MG63 (cell line): ENCODE measurements around the gene TMEM244. TPM values are rescaled to one million over a fixed set of nuclear protein-coding genes. Genes with fewer than 3 reads are reported as not detected.
A peak's percentile ranks its signal among the peaks of the same experiment; 100 is the strongest.

ENCODE experiments used
- DNase-seq: peaks from one replicate; pipeline ENCODE4 v3.0.0-alpha.2; 2020
- H3K27me3 ChIP-seq: fragments of 250-450 bp; sonication (Bioruptor Pico); 2 replicates; pipeline ENCODE4 v1.5.1; 2020; ENCODE audit warnings: mild to moderate bottlenecking, moderate library complexity
- H3K36me3 ChIP-seq: fragments of 250-450 bp; sonication (Bioruptor Pico); 2 replicates; pipeline ENCODE4 v1.5.1; 2020; ENCODE audit warnings: mild to moderate bottlenecking, moderate library complexity
- H3K4me3 ChIP-seq: fragments of 250-450 bp; sonication (Bioruptor Pico); 2 replicates; pipeline ENCODE4 v1.5.1; 2020; ENCODE audit warnings: mild to moderate bottlenecking, moderate library complexity
- H3K9me3 ChIP-seq: fragments of 250-450 bp; sonication (Bioruptor Pico); 2 replicates; pipeline ENCODE4 v1.5.1; 2020; ENCODE audit warnings: mild to moderate bottlenecking, moderate library complexity
- total RNA-seq: library from RNA; depleted of rRNA; stranded (reverse); fragments of >200 nt; shearing (Covaris generic); gene quantifications from 2 replicates; pipeline ENCODE4 v1.2.3, GENCODE V29; 2014; ENCODE audit warnings: low replicate concordance

TMEM244 gene
- total RNA-seq, 1 experiment from 2014 or later = not detected

- Histone ChIP-seq H3K9me3 (no peaks in the 10 kb centered on the region), H3K4me3 (no peak overlapping the region), H3K27me3 (no peaks in the 10 kb centered on the region), H3K36me3 (no peaks in the 10 kb centered on the region)
- DNase-seq = no peak
These were observed 14.8 kb upstream of the TMEM244 start for GRCh38 chr6:129875610-129876520.

GRCh38 chr6:129874837-129875236 lies 13.7 kb upstream of the TMEM244 start:
- Histone ChIP-seq H3K9me3 (no peaks in the 10 kb centered on the region), H3K4me3 (no peak overlapping the region), H3K27me3 (no peaks in the 10 kb centered on the region), H3K36me3 (no peaks in the 10 kb centered on the region)
- DNase-seq = no peak

GRCh38 chr6:129872586-129872985 lies 11.5 kb upstream of the TMEM244 start:
- no peak for DNase-seq
- Histone ChIP-seq H3K4me3 (no peak overlapping the region), H3K36me3 (no peaks in the 10 kb centered on the region), H3K27me3 (no peaks in the 10 kb centered on the region), H3K9me3 (no peaks in the 10 kb centered on the region)

GRCh38 chr6:129871221-129871620 lies 10.1 kb upstream of the TMEM244 start:
- DNase-seq = peak; percentile 60
- Histone ChIP-seq H3K27me3 (no peaks in the 10 kb centered on the region), H3K36me3 (no peaks in the 10 kb centered on the region), H3K9me3 (no peaks in the 10 kb centered on the region), H3K4me3 (no peak overlapping the region)

- H3K9me3 ChIP-seq = no peaks in the 10 kb centered on the region; the same call in 1 of the 2 replicates
- DNase-seq = no peak
- H3K27me3 ChIP-seq = no peaks in the 10 kb centered on the region
These were observed 6.3 kb upstream of the TMEM244 start for GRCh38 chr6:129867403-129867802.

GRCh38 chr6:129866688-129867087 lies 5.6 kb upstream of the TMEM244 start:
- Histone ChIP-seq H3K27me3 (no peaks in the 10 kb centered on the region), H3K9me3 (no peaks in the 10 kb centered on the region; the same call in 1 of the 2 replicates), H3K4me3 (no peak overlapping the region), H3K36me3 (no peaks in the 10 kb centered on the region)
- DNase-seq = no peak

More at GRCh38 chr6:129867403-129867802, 6.3 kb upstream of the TMEM244 start:
- H3K4me3 ChIP-seq = no peak overlapping the region
- H3K36me3 ChIP-seq = no peaks in the 10 kb centered on the region

- Histone ChIP-seq H3K4me3 (no peak overlapping the region), H3K36me3 (no peaks in the 10 kb centered on the region), H3K9me3 (no peaks in the 10 kb centered on the region; the same call in 1 of the 2 replicates), H3K27me3 (no peaks in the 10 kb centered on the region)
- no peak for DNase-seq
These were observed 5.1 kb upstream of the TMEM244 start for GRCh38 chr6:129866256-129866655.

- no peak overlapping the region for H3K4me3 ChIP-seq
- H3K27me3 ChIP-seq = no peaks in the 10 kb centered on the region
- H3K36me3 ChIP-seq = no peaks in the 10 kb centered on the region
- DNase-seq = no peak
- no peaks in the 10 kb centered on the region; the same call in 1 of the 2 replicates for H3K9me3 ChIP-seq
These were observed 3.9 kb upstream of the TMEM244 start for GRCh38 chr6:129865013-129865412.

- Histone ChIP-seq H3K27me3 (no peaks in the 10 kb centered on the region), H3K9me3 (no peaks in the 10 kb centered on the region; the same call in 1 of the 2 replicates), H3K36me3 (no peaks in the 10 kb centered on the region), H3K4me3 (no peak overlapping the region)
- peak; percentile 69 for DNase-seq
These were observed 2.5 kb upstream of the TMEM244 start for GRCh38 chr6:129863664-129864063.

GRCh38 chr6:129859524-129859923 lies 1.6 kb downstream of the TMEM244 start:
- no peaks in the 10 kb centered on the region; the same call in 1 of the 2 replicates for H3K9me3 ChIP-seq
- H3K4me3 ChIP-seq = no peak overlapping the region
- H3K27me3 ChIP-seq = no peaks in the 10 kb centered on the region
- DNase-seq = no peak
- H3K36me3 ChIP-seq = no peaks in the 10 kb centered on the region

- no peaks in the 10 kb centered on the region for H3K36me3 ChIP-seq
- DNase-seq = no peak
- H3K27me3 ChIP-seq = no peaks in the 10 kb centered on the region
- H3K4me3 ChIP-seq = no peak overlapping the region
- no peaks in the 10 kb centered on the region; the same call in 1 of the 2 replicates for H3K9me3 ChIP-seq
These were observed 3.3 kb downstream of the TMEM244 start for GRCh38 chr6:129857838-129858237.

GRCh38 chr6:129853996-129854711 lies 7.0 kb downstream of the TMEM244 start:
- Histone ChIP-seq H3K9me3 (no peaks in the 10 kb centered on the region; the same call in 1 of the 2 replicates), H3K36me3 (no peaks in the 10 kb centered on the region), H3K27me3 (no peaks in the 10 kb centered on the region), H3K4me3 (no peak overlapping the region)
- peak; percentile 30 for DNase-seq

- H3K9me3 ChIP-seq = no peaks in the 10 kb centered on the region; the same call in 1 of the 2 replicates
- no peaks in the 10 kb centered on the region for H3K36me3 ChIP-seq
- DNase-seq = no peak
- no peak overlapping the region for H3K4me3 ChIP-seq
- no peaks in the 10 kb centered on the region for H3K27me3 ChIP-seq
These were observed 8.8 kb downstream of the TMEM244 start for GRCh38 chr6:129852257-129852858.

- DNase-seq = peak; percentile 27
- Histone ChIP-seq H3K9me3 (no peaks in the 10 kb centered on the region), H3K27me3 (no peaks in the 10 kb centered on the region), H3K4me3 (no peak overlapping the region), H3K36me3 (no peaks in the 10 kb centered on the region)
These were observed 11.7 kb downstream of the TMEM244 start for GRCh38 chr6:129849456-129849855.

- no peak for DNase-seq
- Histone ChIP-seq H3K36me3 (no peaks in the 10 kb centered on the region), H3K27me3 (no peaks in the 10 kb centered on the region), H3K9me3 (no peaks in the 10 kb centered on the region), H3K4me3 (no peak overlapping the region)
These were observed 14.4 kb downstream of the TMEM244 start for GRCh38 chr6:129846761-129847160.

GRCh38 chr6:129845696-129846095 lies 15.4 kb downstream of the TMEM244 start:
- no peak overlapping the region for H3K4me3 ChIP-seq
- no peaks in the 10 kb centered on the region for H3K27me3 ChIP-seq
- DNase-seq = no peak
- H3K9me3 ChIP-seq = no peaks in the 10 kb centered on the region
- no peaks in the 10 kb centered on the region for H3K36me3 ChIP-seq
